GM12892 (cell line): Measurements from ENCODE around the gene SLC14A1.

ENCODE experiments used
- POLR2A ChIP-seq: IDR thresholded peaks from 2 replicates; pipeline ENCODE4 v1.6.1; 2011; ENCODE audit warnings: low read depth, low read length, control low read depth
- POLR2AphosphoS5 ChIP-seq: IDR thresholded peaks from 2 replicates; pipeline ENCODE4 v1.6.1; 2011; ENCODE audit warnings: low read depth, low read length, control low read depth
- TAF1 ChIP-seq: IDR thresholded peaks from 2 replicates; pipeline ENCODE4 v1.6.1; 2011; ENCODE audit warnings: low read depth, mild to moderate bottlenecking, control low read depth, low read length, borderline replicate concordance

DNA sequence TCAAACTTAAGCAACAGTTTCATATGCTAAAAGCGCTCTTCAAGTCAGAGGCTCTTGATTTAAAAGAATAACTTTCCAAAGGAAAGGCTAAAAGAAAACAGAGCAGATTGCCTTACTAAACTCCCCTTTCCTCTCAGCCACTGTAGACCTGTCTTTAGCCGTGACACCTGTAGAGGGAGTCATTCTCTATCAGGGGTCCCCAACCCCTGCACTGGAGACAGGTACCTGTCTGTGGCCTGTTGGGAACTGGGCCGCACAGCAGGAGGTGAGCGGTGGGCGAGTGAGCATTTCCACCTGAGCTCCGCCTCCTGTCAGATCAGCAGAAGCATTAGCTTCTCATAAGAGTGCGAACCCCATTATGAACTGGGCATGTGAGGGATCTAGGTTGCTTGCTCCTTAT lies 9.6 kb downstream of the SLC14A1 start:
- no peak for TF ChIP-seq POLR2AphosphoS5
- TF ChIP-seq TAF1 = no peak
- no peak for TF ChIP-seq POLR2A
